Spleen (tissue), 7 donors: Measurements from ENCODE around the gene THOC7.

Experiments used
- CTCF ChIP-seq, 11 experiments: fragments of 200-600 bp in 7 of 11; fragments of 450-650 bp in 4 of 11; sonication (generic) in 4 of 11; IDR thresholded peaks in 8 of 11; conservative IDR thresholded peaks in 3 of 11; 1 replicate in 7 of 11; 2 replicates in 4 of 11; pipeline versions ENCODE4 v1.4.0 to v1.8.0; 2016 to 2021; ENCODE audit warnings: antibody characterized with exemption in 11 of 11, inconsistent platforms in 4 of 11, mild to moderate bottlenecking in 1 of 11
- POLR2A ChIP-seq, 3 donors: fragments of 450-650 bp; IDR thresholded peaks; one replicate each; pipeline ENCODE4 v1.5.1; 2017; ENCODE audit warnings: antibody characterized with exemption in 3 of 3, mild to moderate bottlenecking in 1 of 3
- POLR2AphosphoS5 ChIP-seq, 3 donors: sonication (generic); formaldehyde crosslinking; IDR thresholded peaks; one replicate each; pipeline ENCODE4 v1.5.1; 2017; ENCODE audit warnings: antibody characterized with exemption in 3 of 3
- donor health status: DM: no; HTN: no; CAD: no; lungs with moderate emphysema.
- donor health status: DM: no; HTN: no; CAD: no.
- donor health status: DM: no; HTN: no; CAD: no.

GRCh38 chr3:63832395-63832794 lies 31.2 kb downstream of the THOC7 start:
- TF ChIP-seq CTCF (IDR thresholded peaks at IDR 0.05 in 8 of 11, conservative IDR thresholded peaks at IDR 0.05 in 3 of 11) (no peak), POLR2A (IDR thresholded peaks at IDR 0.05) (no peak), POLR2AphosphoS5 (IDR thresholded peaks at IDR 0.05) (no peak)
